ENCODE results near the gene STRADA.

Gene STRADA

GRCh38 chr17:63722403-63722802 is 19.2 kb downstream of the STRADA start:
- no peak for TF ChIP-seq REST (IDR thresholded peaks at IDR 0.05; ENCODE audit: insufficient read depth in 1 of 2, low read depth in 2 of 2, low read length in 2 of 2)
- no peak for TF ChIP-seq SIN3A (IDR thresholded peaks at IDR 0.05; ENCODE audit: borderline replicate concordance, insufficient read depth, low read length)
- no peak for TF ChIP-seq FOXP2 (optimal IDR thresholded peaks at IDR 0.05; ENCODE audit: borderline replicate concordance, extremely low read depth, extremely low read length, insufficient read depth)
- TF ChIP-seq POLR2AphosphoS5 (IDR thresholded peaks at IDR 0.05; ENCODE audit: low read depth, low read length), result no peak
- TF ChIP-seq TAF1 (IDR thresholded peaks at IDR 0.05; ENCODE audit: borderline replicate concordance, insufficient read depth, low read length), result no peak

GRCh38 chr17:63718988-63719387 is 22.6 kb downstream of the STRADA start:
- TF ChIP-seq TAF1 (IDR thresholded peaks at IDR 0.05; ENCODE audit: borderline replicate concordance, insufficient read depth, low read length), result no peak
- no peak for TF ChIP-seq FOXP2 (optimal IDR thresholded peaks at IDR 0.05; ENCODE audit: borderline replicate concordance, extremely low read depth, extremely low read length, insufficient read depth)
- TF ChIP-seq POLR2AphosphoS5 (IDR thresholded peaks at IDR 0.05; ENCODE audit: low read depth, low read length), result no peak

GRCh38 chr17:63716426-63716825 is 25.2 kb downstream of the STRADA start:
- TF ChIP-seq POLR2AphosphoS5 (IDR thresholded peaks at IDR 0.05; ENCODE audit: low read depth, low read length) (no peak), FOXP2 (optimal IDR thresholded peaks at IDR 0.05; ENCODE audit: borderline replicate concordance, extremely low read depth, extremely low read length, insufficient read depth) (no peak), TAF1 (IDR thresholded peaks at IDR 0.05; ENCODE audit: borderline replicate concordance, insufficient read depth, low read length) (no peak), REST (IDR thresholded peaks at IDR 0.05; ENCODE audit: insufficient read depth in 1 of 2, low read depth in 2 of 2, low read length in 2 of 2) (no peak), SIN3A (IDR thresholded peaks at IDR 0.05; ENCODE audit: borderline replicate concordance, insufficient read depth, low read length) (no peak)

- TF ChIP-seq TAF1 (IDR thresholded peaks at IDR 0.05; ENCODE audit: borderline replicate concordance, insufficient read depth, low read length) (no peak), FOXP2 (optimal IDR thresholded peaks at IDR 0.05; ENCODE audit: borderline replicate concordance, extremely low read depth, extremely low read length, insufficient read depth) (no peak), POLR2AphosphoS5 (IDR thresholded peaks at IDR 0.05; ENCODE audit: low read depth, low read length) (no peak), SIN3A (IDR thresholded peaks at IDR 0.05; ENCODE audit: borderline replicate concordance, insufficient read depth, low read length) (no peak), REST (IDR thresholded peaks at IDR 0.05; ENCODE audit: insufficient read depth in 1 of 2, low read depth in 2 of 2, low read length in 2 of 2) (no peak)
These were observed 26.9 kb downstream of the STRADA start for GRCh38 chr17:63714550-63715277.

GRCh38 chr17:63709110-63709509 is 32.5 kb downstream of the STRADA start:
- TF ChIP-seq TAF1 (IDR thresholded peaks at IDR 0.05; ENCODE audit: borderline replicate concordance, insufficient read depth, low read length) (no peak), FOXP2 (optimal IDR thresholded peaks at IDR 0.05; ENCODE audit: borderline replicate concordance, extremely low read depth, extremely low read length, insufficient read depth) (no peak)

- TF ChIP-seq SIN3A (IDR thresholded peaks at IDR 0.05; ENCODE audit: borderline replicate concordance, insufficient read depth, low read length) (no peak), TAF1 (IDR thresholded peaks at IDR 0.05; ENCODE audit: borderline replicate concordance, insufficient read depth, low read length) (no peak), REST (IDR thresholded peaks at IDR 0.05; ENCODE audit: insufficient read depth in 1 of 2, low read depth in 2 of 2, low read length in 2 of 2) (no peak), POLR2AphosphoS5 (IDR thresholded peaks at IDR 0.05; ENCODE audit: low read depth, low read length) (no peak), FOXP2 (optimal IDR thresholded peaks at IDR 0.05; ENCODE audit: borderline replicate concordance, extremely low read depth, extremely low read length, insufficient read depth) (no peak)
These were observed 34.4 kb downstream of the STRADA start for GRCh38 chr17:63707151-63707550.

Data from PFSK-1 (cell line).